AG08395 (cell line): ENCODE results near the gene LHFPL4.
"Not testable (repeated sequence)": the region's sequence is repeated elsewhere in the genome, so short reads cannot be mapped to it uniquely, and the experiment has no call there.

ENCODE experiments used
- DNase-seq: peaks from one replicate; pipeline ENCODE4 v3.0.0; 2012; ENCODE audit warnings: mixed read lengths, low spot score

The LHFPL4 gene

GRCh38 chr3:9553021-9553947 is at the start of gene LHFPL4:
Gene LHFPL4 (minus strand): TSS chr3:9553822. CDS start chr3:9552679, 1,143 bp downstream.
- DNase-seq: no peak

DNA sequence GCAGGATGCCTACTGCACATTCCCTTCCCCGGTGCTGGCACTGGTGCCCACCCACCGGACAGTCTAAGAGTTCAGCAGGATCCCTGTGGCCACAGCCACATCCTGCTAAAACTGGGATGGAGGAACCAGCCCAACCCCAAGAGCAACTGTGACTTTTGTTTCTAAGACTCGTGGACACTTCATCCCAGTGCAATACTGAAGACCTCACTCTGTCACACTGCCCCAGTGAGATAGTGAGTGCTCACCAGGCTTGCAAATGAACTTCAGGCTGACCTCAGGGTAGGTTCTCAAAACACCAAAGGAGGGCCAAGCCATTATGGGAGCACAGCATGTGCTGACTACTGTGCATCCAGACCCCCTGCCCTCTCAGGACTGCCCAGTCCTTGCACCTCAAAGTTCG is 49.0 kb upstream of the LHFPL4 start:
- DNase-seq: no peak

- not testable (repeated sequence) for DNase-seq
Measured at GRCh38 chr3:9601006-9601581, 47.5 kb upstream of the LHFPL4 start.

DNA sequence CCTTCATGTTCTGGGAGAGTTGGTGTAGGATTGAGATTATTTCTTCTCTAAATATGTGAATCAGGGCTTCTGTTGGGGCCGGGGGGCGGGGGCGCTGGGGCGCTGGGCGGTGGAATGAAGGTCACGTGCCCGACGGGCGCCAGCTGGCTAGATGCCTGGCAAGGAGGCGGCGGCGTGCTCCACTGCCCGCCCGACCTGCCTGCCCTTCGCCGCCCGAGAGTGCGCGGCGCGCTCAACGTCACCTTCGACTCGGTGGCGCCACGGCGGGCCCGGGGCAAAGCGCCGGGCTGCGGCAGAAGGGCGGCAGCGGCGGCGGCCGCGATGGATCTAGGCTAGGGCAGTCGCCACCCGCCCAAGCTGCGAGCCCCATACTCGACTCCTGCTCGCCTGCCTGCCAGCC is 47.0 kb upstream of the LHFPL4 start:
- DNase-seq: peak; percentile 6

DNA sequence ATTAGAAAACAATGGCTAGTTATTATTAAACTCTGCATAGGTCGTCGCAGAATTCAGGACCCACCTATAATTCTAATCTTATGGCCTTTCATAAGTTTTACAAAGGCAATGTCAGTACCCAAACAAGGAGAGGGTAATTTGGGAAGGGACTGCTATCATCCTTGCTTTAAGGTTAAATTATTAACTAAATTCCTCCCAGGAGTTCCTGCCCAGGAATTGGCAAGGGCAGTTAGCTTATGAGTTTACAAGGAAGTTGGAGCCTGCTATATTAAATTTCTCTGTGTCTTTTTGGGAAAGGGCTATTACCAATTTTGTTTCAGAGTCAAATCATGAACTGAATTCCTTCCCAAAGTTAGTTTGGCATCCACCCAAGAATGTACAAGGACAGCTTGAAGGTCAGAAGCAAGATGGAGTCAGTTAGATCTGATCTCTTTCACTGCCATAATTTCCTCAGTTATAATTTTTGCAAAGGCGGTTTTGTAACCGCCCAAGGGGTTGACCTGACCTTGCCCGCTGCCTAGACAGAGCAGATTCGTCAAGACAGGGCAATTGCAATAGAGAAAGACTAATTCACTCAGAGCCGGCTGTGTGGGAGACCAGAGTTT is 45.3 kb upstream of the LHFPL4 start:
- no peak for DNase-seq

DNA sequence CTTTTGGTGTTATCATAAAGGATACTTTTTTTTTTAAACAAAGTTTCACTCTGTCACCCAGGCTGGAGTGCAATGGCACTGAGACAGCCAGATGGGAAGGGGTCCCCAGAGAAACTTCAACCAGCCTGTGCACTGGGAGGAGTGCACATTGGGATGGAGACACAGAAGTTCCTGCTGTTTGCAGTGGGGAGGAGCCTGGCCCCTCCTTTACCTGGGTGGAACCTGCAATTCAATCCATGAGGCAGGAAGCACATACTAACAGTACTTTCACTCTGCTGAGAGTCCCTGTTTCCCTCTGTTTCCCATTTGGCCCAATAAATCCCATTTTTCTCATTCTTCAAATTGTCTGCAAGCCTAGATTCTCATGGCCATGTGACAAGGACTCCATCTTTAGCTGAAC is 42.3 kb upstream of the LHFPL4 start:
- DNase-seq: no peak

GRCh38 chr3:9591781-9592180 is 38.2 kb upstream of the LHFPL4 start:
- not testable (repeated sequence) for DNase-seq

- no peak for DNase-seq
Measured at GRCh38 chr3:9590282-9590791, 36.7 kb upstream of the LHFPL4 start.

GRCh38 chr3:9583792-9584191 is 30.2 kb upstream of the LHFPL4 start:
- DNase-seq: no peak

DNA sequence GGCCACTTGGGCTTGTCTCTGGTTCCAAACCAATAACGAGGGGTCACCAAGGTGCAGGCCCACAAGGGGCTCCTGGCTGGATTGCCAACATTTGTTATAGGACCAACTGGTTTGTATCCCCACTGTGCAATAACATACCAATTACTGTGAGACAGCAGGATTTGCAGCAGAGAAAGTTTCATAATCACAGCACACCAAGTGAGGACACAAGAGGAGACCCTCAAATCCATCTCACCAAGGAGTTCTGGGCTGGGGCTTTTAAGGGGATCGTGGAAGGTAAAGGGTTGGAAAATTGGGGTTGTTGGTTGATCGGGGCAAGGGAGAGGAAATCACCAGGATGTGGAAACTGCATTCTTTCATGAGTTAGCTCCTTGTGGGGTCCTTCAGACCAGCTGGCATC is 29.7 kb upstream of the LHFPL4 start:
- no peak for DNase-seq

DNA sequence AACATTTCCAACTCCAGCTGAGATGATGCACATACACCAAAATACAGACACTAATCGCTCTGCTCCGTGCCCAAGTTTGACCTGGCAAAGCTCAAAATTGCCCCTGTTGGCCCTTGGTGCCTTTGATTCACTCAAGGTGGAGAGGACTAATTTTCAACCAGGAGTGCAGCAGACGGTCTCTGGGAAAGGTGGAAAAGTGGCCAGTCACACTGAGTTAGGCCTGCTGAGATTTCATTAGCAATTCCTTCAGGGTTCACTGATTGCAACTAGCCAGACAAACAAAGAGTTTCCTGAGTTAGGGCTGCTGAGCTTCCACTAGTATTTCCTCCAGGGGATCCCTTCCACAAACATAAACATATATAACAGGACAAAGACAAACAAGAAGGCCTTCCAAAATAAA is 28.7 kb upstream of the LHFPL4 start:
- no peak for DNase-seq

DNA sequence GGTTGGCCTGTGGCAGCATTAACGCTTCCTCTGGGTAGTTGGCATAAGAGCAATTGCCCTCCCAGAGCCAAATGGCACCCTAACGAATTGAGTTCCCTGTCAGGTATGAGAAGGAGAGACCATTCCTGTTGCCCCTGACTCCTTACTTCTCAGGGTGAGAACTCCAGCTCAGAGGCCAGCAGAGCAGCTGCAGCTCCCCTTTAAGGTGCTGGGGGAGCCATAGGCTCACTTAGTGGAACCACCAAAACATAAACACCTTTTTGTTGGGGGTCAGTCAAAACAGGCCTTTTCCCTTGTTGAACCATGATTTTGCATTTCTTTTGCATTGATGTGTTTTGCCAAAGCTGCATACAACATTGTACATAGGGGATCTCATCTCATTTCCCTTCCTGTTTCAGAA is 28.1 kb upstream of the LHFPL4 start:
- DNase-seq: no peak

- DNase-seq: no peak
Measured at GRCh38 chr3:9569054-9569453, 15.4 kb upstream of the LHFPL4 start.

GRCh38 chr3:9565316-9565715 is 11.7 kb upstream of the LHFPL4 start:
- DNase-seq: no peak

- no peak for DNase-seq
Measured at GRCh38 chr3:9563851-9564250, 10.2 kb upstream of the LHFPL4 start.

- DNase-seq: not testable (repeated sequence)
Measured at GRCh38 chr3:9560056-9560455, 6.4 kb upstream of the LHFPL4 start.

DNA sequence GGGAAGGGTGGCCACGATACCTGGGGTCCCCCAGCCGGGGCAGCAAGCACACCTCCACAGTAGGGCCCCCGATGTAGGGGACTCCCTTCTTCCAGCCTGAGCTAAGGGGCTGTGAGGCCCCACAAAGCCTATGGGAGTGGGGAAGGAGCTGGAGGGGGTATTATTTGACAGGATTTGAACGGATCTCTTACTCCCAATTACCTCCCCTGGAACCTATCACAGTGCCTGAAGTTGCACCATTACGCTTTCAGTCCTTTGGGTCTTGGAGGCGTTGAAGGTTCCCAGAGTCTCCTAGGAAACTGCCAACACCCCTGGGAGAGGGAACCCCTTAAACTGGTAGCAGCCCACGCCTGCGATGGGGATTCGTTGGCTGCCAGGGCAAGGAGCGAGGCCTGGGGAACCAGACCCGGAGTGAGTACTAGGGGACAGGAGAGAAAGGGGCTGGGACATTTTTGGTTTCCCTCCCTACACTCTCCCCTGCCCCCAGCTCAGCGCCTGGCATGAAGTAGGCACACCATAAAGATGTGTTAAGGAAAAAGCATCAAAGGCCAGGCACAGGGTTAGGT is 409 bp upstream of the LHFPL4 start:
- no peak for DNase-seq

GRCh38 chr3:9552252-9552999 is 1.2 kb downstream of the LHFPL4 start:
- peak; percentile 56 for DNase-seq

DNA sequence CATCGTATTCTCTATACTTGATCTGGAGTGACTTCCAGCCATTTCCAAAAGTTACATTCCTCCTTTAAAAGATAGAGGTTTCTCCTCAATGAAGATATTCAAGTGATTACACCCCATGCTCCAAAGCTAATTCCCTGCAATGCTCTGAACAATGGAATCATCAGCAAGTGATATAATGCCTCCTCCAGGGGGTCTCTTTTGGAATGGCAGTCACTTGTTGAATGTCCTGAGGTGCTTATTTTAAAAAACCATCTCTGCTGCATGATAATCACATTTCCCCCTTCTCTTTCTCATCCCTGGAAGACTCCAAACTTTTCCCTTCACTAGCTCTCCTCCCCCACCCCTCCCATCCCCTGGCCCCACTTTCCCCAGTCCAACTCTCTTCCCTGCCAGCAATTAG is 2.6 kb downstream of the LHFPL4 start:
- no peak for DNase-seq

DNA sequence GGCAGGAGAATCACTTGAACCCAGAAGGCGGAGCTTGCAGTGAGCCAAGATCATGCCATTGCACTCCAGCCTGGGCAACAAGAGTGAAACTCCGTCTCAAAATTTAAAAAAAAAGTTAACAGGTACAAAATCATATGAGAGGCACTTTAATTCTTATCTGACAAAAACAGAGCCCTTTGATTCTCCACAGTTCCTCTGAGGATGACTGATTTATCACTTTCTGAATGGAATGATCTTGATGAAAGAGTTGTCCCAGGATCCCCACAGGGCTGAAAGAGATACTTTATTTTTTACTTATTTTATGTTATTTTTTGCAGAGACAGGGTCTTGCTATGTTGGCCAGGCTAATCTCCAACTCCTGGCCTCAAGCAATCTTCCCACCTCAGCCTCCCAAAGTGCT is 4.0 kb downstream of the LHFPL4 start:
- no peak for DNase-seq

GRCh38 chr3:9548991-9549390 is 4.6 kb downstream of the LHFPL4 start:
- DNase-seq: no peak

DNA sequence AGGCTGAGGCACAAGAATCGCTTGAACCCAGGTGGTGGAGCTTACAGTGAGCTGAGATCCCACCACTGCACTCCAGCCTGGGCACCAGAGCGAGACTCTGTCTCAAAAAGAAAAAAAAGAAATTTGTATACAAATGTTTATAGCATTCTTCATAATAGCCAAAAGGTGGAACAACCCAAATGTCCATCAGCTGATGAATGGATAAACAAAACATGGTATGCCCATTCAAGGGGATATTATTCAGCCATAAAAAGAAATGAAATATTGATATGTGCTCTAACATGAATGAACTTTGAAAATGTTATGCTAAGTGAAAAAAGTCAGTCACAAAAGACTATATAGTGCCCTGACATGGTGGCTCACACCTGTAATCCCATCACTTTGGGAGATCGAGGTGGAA is 11.4 kb downstream of the LHFPL4 start:
- DNase-seq: no peak
